Measurements from ENCODE around the gene BCL6. TPM values are rescaled to one million over a fixed set of nuclear protein-coding genes. Genes with fewer than 3 reads are reported as not detected.

The BCL6 gene
- total RNA-seq, 4 donors from 2014 or later, result 193 to 441 (median 282) TPM

DNA sequence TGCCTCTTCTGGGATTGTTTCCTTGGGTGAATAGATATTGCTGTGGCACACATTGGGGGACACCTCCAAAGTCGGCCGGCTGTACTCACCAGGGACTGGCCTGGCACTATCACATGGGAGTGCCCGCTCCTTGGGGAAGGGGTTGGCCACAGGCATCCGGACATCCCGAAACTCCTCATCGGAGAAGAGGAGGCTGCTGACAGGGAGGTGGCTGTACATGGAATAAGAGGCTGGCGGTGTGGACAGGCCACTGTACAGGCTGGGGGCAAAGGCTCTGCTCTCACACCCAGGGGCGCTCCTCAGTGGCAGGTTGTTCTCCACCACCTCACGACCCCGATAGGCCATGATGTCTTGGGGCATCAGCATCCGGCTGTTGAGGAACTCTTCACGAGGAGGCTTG is 15.7 kb downstream of the BCL6 start:
- intact Hi-C loops (cut with DNase I; ENCODE audit: low total_unique reads), result no loop called here
- WGBS, 2 donors, result 92 to 100% methylated on average over 4 to 12 of the region's 12 CpGs
- H3K4me3 ChIP-seq (ENCODE audit: low read depth, poor library complexity, severe bottlenecking), result no peak overlapping the region
- no peak for DNase-seq (ENCODE audit: low spot score in 2 of 2)
- TF ChIP-seq, protein P1, sequence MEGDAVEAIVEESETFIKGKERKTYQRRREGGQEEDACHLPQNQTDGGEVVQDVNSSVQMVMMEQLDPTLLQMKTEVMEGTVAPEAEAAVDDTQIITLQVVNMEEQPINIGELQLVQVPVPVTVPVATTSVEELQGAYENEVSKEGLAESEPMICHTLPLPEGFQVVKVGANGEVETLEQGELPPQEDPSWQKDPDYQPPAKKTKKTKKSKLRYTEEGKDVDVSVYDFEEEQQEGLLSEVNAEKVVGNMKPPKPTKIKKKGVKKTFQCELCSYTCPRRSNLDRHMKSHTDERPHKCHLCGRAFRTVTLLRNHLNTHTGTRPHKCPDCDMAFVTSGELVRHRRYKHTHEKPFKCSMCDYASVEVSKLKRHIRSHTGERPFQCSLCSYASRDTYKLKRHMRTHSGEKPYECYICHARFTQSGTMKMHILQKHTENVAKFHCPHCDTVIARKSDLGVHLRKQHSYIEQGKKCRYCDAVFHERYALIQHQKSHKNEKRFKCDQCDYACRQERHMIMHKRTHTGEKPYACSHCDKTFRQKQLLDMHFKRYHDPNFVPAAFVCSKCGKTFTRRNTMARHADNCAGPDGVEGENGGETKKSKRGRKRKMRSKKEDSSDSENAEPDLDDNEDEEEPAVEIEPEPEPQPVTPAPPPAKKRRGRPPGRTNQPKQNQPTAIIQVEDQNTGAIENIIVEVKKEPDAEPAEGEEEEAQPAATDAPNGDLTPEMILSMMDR (IDR thresholded peaks at IDR 0.05), result no peak
- TF ChIP-seq POLR2A (IDR thresholded peaks at IDR 0.05), result no peak

DNA sequence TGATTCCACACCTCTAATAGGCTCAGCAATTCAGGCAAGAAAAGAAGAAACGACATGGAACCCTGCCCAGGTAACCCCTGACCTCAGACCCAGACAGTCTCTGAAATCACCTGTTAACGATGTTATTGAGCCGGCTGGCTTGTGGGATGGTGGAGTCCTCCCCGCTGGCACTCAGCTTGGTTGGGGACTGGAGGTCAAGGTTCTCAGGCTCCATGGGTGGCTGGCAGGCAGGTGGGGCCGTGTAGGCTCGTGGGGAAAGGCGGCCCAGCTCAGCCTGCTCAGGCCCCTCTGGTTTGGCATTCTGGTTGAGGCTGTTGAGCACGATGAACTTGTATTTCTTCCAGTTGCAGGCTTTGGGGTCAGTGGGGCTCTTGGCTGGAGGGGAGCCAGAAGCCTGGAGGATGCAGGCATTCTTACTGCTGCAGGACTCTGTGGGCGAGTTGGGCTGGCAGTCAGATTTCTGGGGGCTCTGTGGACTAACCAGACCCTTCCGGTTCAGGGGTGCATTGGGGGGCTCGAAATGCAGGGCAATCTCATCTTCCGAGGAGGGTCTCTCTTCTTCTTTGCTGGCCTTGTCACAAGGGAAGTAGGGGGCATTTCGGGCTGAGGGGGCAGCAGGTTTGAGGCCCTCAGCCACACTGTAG is 16.2 kb downstream of the BCL6 start:
- intact Hi-C loops (cut with DNase I; ENCODE audit: low total_unique reads), result no loop called here
- TF ChIP-seq, protein P1 (IDR thresholded peaks at IDR 0.05), result no peak
- TF ChIP-seq POLR2A (IDR thresholded peaks at IDR 0.05), result no peak
- peak in 1 of 2 donors; percentile 84 for DNase-seq (ENCODE audit: low spot score in 2 of 2)

DNA sequence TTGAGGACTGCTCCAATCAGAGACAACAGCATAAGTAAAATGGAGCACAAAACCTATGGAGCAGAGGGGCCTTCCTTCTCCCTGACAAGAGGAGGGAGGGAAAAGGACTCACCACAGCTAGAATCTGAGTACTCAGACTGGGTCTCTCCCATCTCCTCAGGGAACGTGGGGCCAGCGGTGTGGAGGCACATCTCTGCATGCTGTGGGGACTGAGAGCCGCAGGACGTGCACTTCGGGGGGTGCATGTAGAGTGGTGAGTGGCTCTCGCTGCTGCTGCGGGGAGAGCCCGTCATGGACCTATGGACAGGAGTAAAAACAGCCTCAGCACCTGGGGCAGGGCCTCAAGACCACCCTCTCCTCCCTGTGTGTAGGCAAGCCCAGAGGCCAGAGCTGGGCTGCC is 17.0 kb downstream of the BCL6 start:
- TF ChIP-seq, protein P1 (IDR thresholded peaks at IDR 0.05), result no peak
- no peak for TF ChIP-seq POLR2A (IDR thresholded peaks at IDR 0.05)
- WGBS, 2 donors, result 93 to 97% methylated on average over 8 of the region's 8 CpGs

More for the DNA sequence above, 16.2 kb downstream of the BCL6 start:
- H3K4me3 ChIP-seq (ENCODE audit: low read depth, poor library complexity, severe bottlenecking), result no peak overlapping the region
- WGBS, 2 donors, result 91 to 92% methylated on average over 11 to 13 of the region's 13 CpGs

DNA sequence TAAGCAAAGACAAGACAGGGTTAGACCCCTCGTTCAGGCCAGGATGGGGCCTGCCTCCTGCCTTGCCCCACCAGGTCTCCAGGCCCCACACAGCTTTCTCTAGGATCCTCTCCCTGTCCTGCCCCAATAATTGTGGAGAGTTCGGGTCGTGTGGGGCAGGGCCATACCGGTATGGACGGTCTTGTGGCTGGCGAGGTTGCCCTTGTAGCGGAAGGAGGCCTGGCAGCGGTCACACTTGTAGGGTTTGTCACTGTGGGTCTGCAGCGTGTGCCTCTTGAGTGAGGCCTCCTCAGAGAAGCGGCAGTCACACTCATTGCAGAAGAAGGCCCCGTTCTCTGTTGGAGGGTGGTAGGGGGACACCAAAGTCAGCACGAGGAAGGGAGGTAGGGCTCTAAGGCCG is 18.7 kb downstream of the BCL6 start:
- intact Hi-C loops (cut with DNase I; ENCODE audit: low total_unique reads), result no loop called here
- H3K4me3 ChIP-seq (ENCODE audit: low read depth, poor library complexity, severe bottlenecking), result no peak overlapping the region
- TF ChIP-seq POLR2A (IDR thresholded peaks at IDR 0.05), result no peak
- TF ChIP-seq, protein P1 (IDR thresholded peaks at IDR 0.05), result no peak
- DNase-seq (ENCODE audit: low spot score in 2 of 2), result no peak
- 96 to 97% methylated on average over 12 to 13 of the region's 13 CpGs for WGBS, 2 donors

More for the DNA sequence above, 17.0 kb downstream of the BCL6 start:
- intact Hi-C loops (cut with DNase I; ENCODE audit: low total_unique reads), result no loop called here
- DNase-seq (ENCODE audit: low spot score in 2 of 2), result no peak
- no peak overlapping the region for H3K4me3 ChIP-seq (ENCODE audit: low read depth, poor library complexity, severe bottlenecking)

DNA sequence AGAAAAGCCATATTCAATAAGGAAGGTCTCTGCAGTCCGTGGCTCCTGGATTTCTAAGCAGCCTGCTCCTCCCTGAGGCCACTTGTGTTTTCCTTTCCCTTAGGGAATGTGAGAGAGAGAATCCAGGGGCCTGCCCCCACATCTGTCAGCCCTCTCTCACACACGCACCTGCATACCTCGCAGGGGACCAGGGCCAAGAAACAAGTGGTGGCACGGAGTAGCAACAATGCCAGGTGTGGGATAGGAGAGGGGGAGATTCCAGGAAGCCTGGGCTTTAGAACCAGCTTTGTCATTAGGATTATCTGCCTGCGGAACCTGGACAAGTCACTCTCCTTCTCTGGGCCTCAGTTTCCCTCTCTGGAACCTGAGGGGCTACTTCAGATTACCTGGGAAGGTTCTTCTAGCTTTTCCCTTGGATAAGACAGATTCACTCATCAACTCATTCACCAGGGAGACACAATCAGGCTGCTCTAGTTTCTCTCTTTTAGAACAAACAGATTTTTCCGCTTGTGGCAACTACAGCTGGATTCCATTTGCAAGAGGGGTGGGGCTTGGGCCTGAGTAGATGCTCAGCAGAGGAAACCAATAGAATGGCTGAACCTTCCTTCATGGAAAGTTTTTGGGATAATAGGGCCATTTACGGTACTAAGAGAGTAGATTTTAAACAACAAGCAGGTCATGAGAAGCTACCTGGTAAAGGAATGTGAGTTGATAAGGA is 19.5 kb downstream of the BCL6 start:
- H3K4me3 ChIP-seq (ENCODE audit: low read depth, poor library complexity, severe bottlenecking), result no peak overlapping the region
- no peak for DNase-seq (ENCODE audit: low spot score in 2 of 2)
- intact Hi-C loops (cut with DNase I; ENCODE audit: low total_unique reads), result no loop called here
- WGBS, 2 donors, result 46 to 55% methylated on average over 7 of the region's 7 CpGs
- TF ChIP-seq POLR2A (IDR thresholded peaks at IDR 0.05), result no peak
- TF ChIP-seq, protein P1 (IDR thresholded peaks at IDR 0.05), result no peak

Data from lower leg skin (tissue), 4 donors.